GM18951 (cell line): Measurements from ENCODE around the gene TTLL8.

Source experiments
- POLR2A ChIP-seq: IDR thresholded peaks from 4 replicates; pipeline ENCODE4 v1.6.1; 2011; ENCODE audit warnings: mild to moderate bottlenecking; ENCODE audit not compliant: insufficient read length, insufficient read depth; ENCODE audit errors: extremely low read depth
- in situ Hi-C: fragments of 300-500 bp; cut with MboI; formaldehyde crosslinking; loops from one replicate; pipeline ENCODE4 v1.12.0; 2022; ENCODE audit warnings: low sequenced_read_pairs, mixed read lengths, inconsistent platforms; ENCODE audit not compliant: unreplicated experiment

Gene TTLL8

DNA sequence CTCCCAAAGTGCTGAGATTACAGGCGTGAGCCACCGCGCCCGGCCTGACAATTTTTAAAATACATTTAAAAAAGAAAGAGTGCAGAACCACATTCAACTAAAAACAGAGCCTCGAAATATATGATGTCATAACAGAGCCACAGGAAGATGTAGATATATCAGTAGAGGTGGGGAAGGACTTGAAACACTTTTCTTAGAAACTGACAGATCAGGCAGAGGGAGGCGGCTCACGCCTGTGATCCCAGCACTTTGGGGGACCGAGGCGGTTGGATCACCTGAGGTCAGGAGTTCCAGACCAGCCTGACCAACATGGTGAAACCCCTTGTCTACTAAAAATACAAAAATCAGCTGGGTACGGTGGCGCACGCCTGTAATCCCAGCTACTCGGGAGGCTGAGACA is 20.1 kb upstream of the TTLL8 start:
- in situ Hi-C loops = no loop called here
- no peak for TF ChIP-seq POLR2A

DNA sequence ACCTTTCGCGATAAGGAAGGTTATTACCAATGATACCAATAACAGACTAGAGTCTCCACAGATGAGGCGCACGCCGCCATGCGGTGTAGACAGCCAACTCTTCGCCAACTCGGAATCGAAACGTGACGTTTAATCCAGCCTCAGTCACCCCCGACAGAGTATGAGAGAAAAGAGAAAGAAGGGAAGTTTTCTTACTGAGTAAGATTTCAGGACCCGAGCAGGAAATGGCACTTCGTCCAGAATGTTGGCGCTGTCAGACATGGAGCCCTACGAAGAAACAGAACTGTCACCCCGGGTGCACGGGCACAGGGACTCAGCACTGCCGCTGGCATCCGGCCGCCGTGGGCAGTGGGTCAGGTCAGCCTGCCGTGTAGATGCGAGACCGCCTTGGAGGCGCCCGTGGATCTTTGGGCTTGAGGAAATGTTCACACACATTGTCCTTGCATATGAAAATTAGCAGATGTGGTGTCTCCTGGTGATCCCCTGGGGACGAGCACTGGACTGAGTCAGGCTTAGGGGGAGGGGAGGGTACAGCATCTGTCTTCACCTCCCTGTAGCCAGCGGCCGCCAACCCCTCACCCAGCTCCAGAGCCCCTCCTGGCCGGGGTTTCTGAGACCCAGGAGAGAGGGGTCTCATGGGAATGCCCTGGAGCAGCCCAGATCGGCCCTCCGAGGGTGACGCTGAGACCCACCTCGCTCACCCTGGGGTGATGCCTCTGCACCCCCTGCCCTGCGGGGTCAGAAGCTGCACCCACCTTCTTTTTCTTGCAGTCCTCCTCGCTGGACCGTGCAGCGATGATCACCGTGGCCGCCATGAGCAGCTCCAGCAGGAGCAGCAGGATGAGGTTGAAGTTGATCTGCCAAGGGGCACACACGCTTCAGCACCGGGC is 18.8 kb upstream of the TTLL8 start:
- in situ Hi-C loops = no loop called here
- TF ChIP-seq POLR2A = no peak

DNA sequence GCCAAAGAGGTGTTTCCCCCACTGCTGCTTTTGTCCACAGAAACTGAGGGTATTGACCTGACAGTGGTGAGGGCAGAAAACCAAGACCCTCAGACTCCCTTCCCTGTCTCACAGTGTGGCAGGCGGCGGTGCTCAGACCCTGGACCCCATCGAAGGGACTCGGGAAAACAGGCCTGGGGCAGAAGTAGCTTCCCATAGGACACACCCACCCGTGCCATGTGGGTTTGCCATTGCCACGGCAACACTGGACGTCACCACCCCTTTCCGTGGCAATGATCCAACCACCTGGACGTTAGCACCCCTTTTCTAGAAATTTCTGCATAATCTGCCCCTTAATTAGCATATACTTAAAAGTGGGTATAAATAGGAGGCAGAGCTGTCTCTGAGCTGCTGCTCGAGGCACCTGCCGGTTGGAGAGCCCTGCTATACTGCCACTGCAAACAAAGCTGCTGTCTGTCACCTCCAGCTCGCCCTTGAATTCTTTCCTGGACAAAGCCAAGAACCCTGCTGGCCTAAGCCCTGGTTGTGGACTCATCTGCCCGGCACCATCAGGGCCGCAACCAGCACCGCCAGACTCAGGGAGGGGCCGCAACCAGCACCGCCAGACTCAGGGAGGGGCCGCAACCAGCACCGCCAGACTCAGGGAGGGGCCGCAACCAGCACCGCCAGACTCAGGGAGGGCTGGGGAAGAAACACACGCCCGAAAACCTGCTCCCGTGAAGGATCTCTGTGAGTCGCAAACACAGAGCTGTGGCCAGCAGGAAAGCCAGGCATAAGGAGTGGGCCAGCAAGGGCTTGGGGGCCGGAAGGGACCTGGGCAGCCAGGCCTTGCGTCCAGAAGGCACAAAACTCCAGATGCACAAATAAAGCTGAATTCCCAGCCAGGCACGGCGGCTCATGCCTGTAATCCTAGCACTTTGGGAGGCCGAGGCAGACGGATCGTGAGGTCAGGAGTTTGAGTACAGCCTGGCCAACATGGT is 16.7 kb upstream of the TTLL8 start:
- TF ChIP-seq POLR2A = no peak
- in situ Hi-C loops = no loop called here

DNA sequence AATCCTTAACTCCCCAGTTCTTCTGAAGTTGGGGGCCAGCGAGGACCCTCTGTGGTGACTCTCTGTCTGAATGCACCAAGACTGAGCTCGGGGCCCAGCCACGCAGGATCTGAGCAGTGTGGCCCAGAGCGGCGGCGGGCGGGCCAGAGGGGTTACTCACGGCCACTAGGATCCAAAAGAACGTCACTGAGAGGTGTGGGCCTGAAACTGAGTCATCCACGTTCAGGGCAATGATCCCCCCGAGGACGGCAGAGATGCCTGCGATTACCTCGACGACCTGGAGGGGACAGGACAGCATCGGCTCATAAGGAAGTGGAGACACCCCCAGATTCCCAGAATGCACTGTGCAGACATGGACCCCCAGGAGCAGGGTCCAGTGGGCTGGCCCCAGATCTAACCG is 16.0 kb upstream of the TTLL8 start:
- no peak for TF ChIP-seq POLR2A
- in situ Hi-C loops = no loop called here

DNA sequence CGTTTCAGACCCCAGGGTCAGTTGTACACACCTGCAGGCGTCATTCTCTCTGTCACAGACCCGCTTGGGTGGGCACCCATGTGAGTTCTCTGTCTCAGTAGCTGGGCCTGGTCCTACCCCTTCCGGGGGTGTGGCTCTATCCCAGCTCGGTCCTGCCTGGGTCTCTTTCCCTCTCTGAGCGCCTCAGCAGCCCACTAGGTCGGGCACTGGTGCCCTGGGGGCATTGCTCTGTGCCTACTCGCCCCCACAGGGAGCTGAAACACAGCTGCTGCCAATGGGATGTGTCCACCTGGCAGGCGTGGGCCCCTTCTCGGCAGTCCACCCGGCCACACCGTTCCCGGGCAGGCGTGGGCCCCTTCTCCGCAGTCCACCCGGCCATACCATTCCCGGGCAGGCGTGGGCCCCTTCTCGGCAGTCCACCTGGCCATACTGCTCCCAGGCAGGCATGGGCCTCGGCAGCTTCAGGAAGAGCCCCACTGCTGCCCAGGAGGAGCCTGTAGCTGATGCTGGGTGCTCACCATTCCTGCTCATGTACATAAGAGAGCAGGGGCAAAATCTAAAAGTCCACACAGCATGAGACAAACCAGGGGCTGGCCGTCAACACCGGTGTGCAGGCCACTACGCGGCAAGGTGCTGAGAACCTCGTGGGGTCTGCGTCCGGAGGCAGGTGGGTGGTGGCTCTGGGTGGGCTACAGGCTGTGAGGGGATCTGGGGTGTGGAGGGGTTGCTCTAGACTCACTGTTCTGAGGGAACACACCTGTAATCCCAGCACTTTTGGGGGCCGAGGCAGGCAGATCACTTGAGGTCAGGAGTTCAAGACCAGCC is 14.8 kb upstream of the TTLL8 start:
- TF ChIP-seq POLR2A = no peak
- in situ Hi-C loops = no loop called here

DNA sequence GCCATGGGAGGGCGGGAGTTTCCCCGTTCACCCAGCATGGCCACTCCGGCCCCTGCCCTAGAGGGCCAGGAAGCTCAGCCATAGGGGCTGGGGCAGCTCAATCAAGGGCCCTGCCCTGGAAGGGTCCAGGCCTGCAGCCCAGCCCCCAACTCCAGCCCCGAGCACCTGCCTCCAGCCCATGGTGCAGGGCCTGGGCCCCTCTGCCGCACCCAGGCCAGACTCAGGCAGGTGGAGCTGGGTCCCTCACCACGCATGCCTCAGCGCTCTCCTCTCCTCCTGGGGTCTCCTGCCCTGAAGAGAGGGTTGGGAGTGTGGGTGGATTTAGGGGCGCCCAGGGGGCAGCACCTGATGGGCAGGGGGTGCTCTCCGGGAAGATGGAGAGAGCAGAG is 14.1 kb upstream of the TTLL8 start:
- no peak for TF ChIP-seq POLR2A

DNA sequence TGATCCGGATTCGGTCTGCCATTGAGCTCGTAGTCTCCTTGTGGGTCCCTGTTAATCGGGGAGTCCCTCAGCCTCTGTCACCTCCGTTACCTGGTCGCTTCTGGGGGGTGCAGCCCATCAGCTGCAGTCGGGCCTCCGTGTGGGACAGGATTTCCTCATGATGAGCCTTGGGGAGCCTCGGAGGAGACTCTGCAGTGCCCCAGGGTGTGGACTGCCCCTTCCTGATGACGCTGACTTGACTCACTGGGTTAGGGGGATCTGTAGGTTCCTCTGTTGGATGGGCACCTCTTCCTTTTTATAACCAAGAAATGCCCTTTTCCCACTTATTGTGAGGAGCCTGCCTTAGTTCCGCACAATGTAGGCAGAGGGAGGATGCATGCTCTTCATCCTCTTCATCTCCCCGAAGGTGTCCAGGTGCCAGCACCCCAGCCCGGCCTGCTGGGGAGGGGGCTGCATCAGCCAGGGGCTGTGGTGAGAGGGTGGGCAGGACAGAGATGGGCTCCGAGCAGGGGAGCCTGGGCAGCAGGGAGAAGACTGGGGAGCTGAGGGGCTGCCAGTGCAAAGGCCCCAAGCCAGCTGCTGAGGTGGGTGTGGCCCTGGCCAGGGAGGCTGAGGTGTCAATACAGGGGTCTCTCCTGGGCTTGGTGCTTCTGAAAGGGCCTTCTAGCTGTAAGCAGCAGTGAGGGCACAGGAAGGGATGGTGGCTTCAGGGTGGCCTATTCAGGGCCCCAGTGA is 13.5 kb upstream of the TTLL8 start:
- in situ Hi-C loops = no loop called here
- no peak for TF ChIP-seq POLR2A

More for the DNA sequence above, 14.1 kb upstream of the TTLL8 start:
- in situ Hi-C loops = no loop called here

DNA sequence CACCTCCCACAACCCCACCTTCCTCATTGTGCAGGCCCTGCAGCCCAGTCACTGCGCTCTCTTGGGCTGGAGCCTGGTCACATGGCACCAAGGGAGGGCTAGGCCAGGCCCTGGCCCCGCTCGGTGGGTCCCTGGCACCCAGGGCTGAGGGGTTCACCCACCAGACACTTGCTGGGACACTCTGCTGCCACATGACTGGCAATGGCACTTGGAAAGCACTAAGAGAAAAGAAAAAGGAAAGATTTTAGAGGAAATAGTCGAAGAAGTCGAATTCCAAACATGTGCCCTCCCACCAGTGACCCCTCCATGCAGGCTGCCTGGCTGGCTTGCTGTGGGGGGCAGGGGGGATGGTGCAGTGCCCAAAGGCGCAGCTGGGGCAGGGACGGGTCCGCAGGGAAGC is 12.3 kb upstream of the TTLL8 start:
- TF ChIP-seq POLR2A = no peak
- in situ Hi-C loops = no loop called here

DNA sequence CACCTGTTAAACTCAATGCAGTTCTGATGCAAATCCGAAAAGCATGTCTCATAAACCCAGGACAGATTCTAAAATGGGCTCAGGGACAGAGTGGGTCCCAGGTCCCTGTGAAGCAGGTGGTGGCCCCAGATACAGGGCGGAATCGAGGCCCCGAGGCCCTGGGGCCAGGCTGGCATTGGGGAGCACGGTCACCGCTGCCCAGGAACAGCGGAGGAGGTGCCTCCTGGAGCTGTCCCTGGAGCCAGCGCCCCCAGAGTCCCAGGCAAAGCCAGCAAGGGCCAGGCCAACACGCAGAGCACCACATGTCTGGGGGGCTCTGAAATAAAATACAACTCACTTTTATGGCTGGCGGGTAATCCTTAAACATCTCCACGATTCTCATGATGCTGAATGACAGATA is 10.0 kb upstream of the TTLL8 start:
- in situ Hi-C loops = no loop called here
- TF ChIP-seq POLR2A = no peak

DNA sequence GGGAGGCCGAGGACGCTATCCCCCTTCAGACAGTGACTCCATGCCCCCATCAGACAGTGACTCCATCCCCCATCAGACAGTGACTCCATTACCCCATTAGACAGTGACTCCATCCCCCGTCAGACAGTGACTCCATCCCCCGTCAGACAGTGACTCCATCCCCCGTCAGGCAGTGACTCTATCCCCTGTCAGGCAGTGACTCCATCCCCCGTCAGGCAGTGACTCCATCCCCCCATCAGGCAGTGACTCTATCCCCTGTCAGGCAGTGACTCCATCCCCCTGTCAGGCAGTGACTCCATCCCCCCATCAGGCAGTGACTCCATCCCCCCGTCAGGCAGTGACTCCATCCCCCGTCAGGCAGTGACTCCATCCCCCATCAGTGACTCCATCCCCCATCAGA is 9.1 kb upstream of the TTLL8 start:
- TF ChIP-seq POLR2A = no peak

DNA sequence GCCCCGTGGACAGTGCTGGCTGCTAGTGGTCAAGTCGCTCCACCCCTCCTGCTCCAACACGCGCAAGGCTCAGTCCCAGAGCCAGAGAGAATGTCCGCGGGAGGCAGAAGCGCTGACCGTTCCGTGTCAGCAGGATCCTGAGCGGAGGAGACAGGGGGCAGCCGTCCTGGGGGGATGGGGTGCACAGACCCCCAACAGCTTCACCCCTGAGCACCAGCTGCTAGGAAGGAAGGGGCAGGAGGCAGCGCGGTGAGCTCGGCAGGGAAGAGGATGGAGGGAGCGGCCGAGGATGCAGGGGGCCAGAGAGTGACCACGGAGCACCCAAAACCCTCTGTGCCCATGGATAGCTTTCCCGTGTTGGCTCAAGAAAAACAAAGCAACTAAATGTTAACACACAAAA is 6.4 kb upstream of the TTLL8 start:
- in situ Hi-C loops = no loop called here
- TF ChIP-seq POLR2A = no peak

More for the DNA sequence above, 9.1 kb upstream of the TTLL8 start:
- in situ Hi-C loops = no loop called here
